Measurements from ENCODE around the gene S100A7A. TPM values are rescaled to one million over a fixed set of nuclear protein-coding genes. Genes with fewer than 3 reads are reported as not detected.

S100A7A gene
- total RNA-seq, 3 donors from 2014 or later, result not detected

DNA sequence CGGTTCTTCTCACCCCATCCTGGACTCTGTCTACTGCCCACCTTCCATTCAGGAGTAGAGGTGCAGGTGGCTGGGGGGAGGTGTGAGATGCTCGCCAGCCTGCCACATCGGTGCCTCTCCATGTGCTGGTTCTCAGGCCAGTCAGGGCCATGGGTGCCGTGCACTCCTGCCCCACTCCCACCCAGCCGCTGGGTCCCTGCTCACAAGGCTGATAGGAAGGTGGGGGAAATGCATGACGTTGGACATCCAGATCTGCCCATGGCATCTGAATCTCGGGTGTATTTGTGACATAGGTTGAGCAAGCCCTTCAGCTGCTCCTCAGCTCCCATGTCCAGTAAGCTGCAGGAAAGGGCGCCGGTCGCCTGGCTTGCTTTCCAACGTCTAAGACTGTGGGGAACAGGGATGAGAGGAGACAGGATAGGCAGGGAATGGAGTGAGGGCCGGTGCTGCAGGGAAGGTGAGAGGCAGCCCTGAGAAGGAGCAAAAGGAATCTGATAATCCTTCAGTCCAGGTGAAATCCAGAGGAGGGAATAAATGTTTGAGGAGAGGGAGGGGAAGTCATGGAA is 11.8 kb downstream of the S100A7A start:
- intact Hi-C loops (cut with DNase I, micrococcal nuclease), result no loop called here
- no peaks in the 10 kb centered on the region for H3K4me1 ChIP-seq (ENCODE audit: low read depth)
- TF ChIP-seq, protein P1, sequence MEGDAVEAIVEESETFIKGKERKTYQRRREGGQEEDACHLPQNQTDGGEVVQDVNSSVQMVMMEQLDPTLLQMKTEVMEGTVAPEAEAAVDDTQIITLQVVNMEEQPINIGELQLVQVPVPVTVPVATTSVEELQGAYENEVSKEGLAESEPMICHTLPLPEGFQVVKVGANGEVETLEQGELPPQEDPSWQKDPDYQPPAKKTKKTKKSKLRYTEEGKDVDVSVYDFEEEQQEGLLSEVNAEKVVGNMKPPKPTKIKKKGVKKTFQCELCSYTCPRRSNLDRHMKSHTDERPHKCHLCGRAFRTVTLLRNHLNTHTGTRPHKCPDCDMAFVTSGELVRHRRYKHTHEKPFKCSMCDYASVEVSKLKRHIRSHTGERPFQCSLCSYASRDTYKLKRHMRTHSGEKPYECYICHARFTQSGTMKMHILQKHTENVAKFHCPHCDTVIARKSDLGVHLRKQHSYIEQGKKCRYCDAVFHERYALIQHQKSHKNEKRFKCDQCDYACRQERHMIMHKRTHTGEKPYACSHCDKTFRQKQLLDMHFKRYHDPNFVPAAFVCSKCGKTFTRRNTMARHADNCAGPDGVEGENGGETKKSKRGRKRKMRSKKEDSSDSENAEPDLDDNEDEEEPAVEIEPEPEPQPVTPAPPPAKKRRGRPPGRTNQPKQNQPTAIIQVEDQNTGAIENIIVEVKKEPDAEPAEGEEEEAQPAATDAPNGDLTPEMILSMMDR (IDR thresholded peaks at IDR 0.05), result no peak
- no peaks in the 10 kb centered on the region for H3K9me3 ChIP-seq
- DNase-seq (no peak), ATAC-seq (no peak)
- H3K36me3 ChIP-seq (ENCODE audit: low read depth), result no peaks in the 10 kb centered on the region
- H3K4me3 ChIP-seq, result no peak overlapping the region

DNA sequence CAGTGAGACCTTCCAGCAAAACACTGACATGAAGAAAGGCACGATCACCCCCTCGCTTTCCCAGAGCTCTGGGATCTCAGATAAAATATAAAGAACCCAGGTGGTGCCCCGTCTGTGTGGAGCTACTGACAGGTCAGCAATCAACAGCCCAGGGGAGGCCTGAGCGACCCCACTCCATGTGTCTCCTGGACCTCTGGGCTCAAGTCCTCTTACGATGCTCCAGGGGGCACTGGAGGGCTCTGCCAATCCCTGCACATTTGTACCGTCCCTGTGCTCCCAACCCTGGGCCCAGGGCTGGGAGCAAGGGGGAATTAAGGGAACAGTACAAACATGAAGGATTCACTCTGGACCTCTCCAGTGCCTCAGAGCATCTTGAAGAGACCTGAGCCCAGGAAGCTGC is 12.5 kb downstream of the S100A7A start:
- no peak for ATAC-seq
- Histone ChIP-seq H3K9me3 (no peaks in the 10 kb centered on the region), H3K4me3 (no peak overlapping the region), H3K4me1 (ENCODE audit: low read depth) (no peaks in the 10 kb centered on the region), H3K36me3 (ENCODE audit: low read depth) (no peaks in the 10 kb centered on the region)
- TF ChIP-seq, protein P1 (IDR thresholded peaks at IDR 0.05), result no peak
- no peak for DNase-seq
- intact Hi-C loops (cut with DNase I, micrococcal nuclease), result no loop called here

GRCh38 chr1:153429266-153430165 is 13.2 kb downstream of the S100A7A start:
- Histone ChIP-seq H3K36me3 (ENCODE audit: low read depth) (no peaks in the 10 kb centered on the region), H3K4me1 (ENCODE audit: low read depth) (no peaks in the 10 kb centered on the region), H3K9me3 (no peaks in the 10 kb centered on the region), H3K4me3 (no peak overlapping the region)
- ATAC-seq (no peak), DNase-seq (no peak)
- intact Hi-C loops (cut with DNase I, micrococcal nuclease), result no loop called here
- TF ChIP-seq, protein P1 (IDR thresholded peaks at IDR 0.05), result no peak

DNA sequence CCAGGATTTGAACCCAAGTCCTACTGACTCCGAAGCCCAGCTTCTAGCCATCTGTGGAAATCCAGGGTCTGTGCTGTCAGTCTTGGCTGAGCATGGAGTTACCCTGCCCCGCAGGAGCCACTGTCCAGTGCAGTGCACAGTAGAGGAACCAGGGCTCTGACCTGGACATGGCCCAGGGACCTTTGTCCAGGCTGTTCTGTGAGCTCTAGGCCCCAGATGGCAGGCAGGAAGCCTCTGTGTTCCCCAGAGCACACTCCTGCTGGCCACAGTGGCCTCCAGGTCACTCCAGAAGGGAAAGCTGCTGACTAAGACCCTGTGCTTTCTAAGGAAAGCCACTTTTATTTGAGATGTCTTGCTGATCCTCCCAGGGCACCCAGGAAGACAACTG is 13.8 kb downstream of the S100A7A start:
- TF ChIP-seq, protein P1 (IDR thresholded peaks at IDR 0.05), result no peak
- ATAC-seq (no peak), DNase-seq (no peak)
- Histone ChIP-seq H3K4me3 (no peak overlapping the region), H3K36me3 (ENCODE audit: low read depth) (no peaks in the 10 kb centered on the region), H3K4me1 (ENCODE audit: low read depth) (no peaks in the 10 kb centered on the region), H3K9me3 (no peaks in the 10 kb centered on the region)
- intact Hi-C loops (cut with DNase I, micrococcal nuclease), result no loop called here

- Histone ChIP-seq H3K4me1 (ENCODE audit: low read depth) (no peaks in the 10 kb centered on the region), H3K4me3 (no peak overlapping the region), H3K36me3 (ENCODE audit: low read depth) (no peaks in the 10 kb centered on the region), H3K9me3 (no peaks in the 10 kb centered on the region)
- TF ChIP-seq, protein P1 (IDR thresholded peaks at IDR 0.05), result no peak
- intact Hi-C loops (cut with DNase I, micrococcal nuclease), result no loop called here
- DNase-seq (no peak), ATAC-seq (no peak)
Observed at GRCh38 chr1:153430561-153430960, 14.2 kb downstream of the S100A7A start.

All from mucosa of descending colon (tissue), 3 donors.